B cell (primary cell): Measurements from ENCODE around the gene UCKL1.

ENCODE experiments used
- CTCF ChIP-seq: fragments of 200-600 bp; IDR thresholded peaks from one replicate; pipeline ENCODE4 v1.8.0; 2022; ENCODE audit warnings: antibody characterized with exemption, mild to moderate bottlenecking
- EZH2 ChIP-seq: IDR thresholded peaks from 2 replicates; pipeline ENCODE4 v1.6.1; 2012; ENCODE audit warnings: borderline replicate concordance, low read depth, mild to moderate bottlenecking, moderate library complexity, low read length; ENCODE audit not compliant: insufficient read depth, poor library complexity, severe bottlenecking

GRCh38 chr20:63967330-63968135 is 11.3 kb upstream of the UCKL1 start:
- TF ChIP-seq CTCF (no peak), EZH2 (no peak)
